GM21529 (cell line): Measurements from ENCODE around the gene LMBR1.

Source experiments
- ATAC-seq: cut with Tn5 transposase; IDR thresholded peaks from one replicate; pipeline ENCODE4 v1.9.1; 2021; ENCODE audit not compliant: unreplicated experiment

Gene LMBR1

GRCh38 chr7:156802214-156802613 lies 90.8 kb downstream of the LMBR1 start:
- ATAC-seq: no peak

- ATAC-seq: no peak
Measured at GRCh38 chr7:156795415-156795814, 97.6 kb downstream of the LMBR1 start.

- ATAC-seq: no peak
Measured at GRCh38 chr7:156793334-156793733, 99.6 kb downstream of the LMBR1 start.

GRCh38 chr7:156792611-156793010 lies 100.4 kb downstream of the LMBR1 start:
- no peak for ATAC-seq

- no peak for ATAC-seq
Measured at GRCh38 chr7:156791241-156791640, 101.7 kb downstream of the LMBR1 start.

GRCh38 chr7:156790264-156790663 lies 102.7 kb downstream of the LMBR1 start:
- no peak for ATAC-seq

- ATAC-seq: no peak
Measured at GRCh38 chr7:156785998-156786543, 106.9 kb downstream of the LMBR1 start.

GRCh38 chr7:156783864-156784263 lies 109.1 kb downstream of the LMBR1 start:
- ATAC-seq: peak; percentile 25

- no peak for ATAC-seq
Measured at GRCh38 chr7:156781972-156782371, 111.0 kb downstream of the LMBR1 start.

GRCh38 chr7:156780724-156781455 lies 112.1 kb downstream of the LMBR1 start:
- ATAC-seq: peak; percentile 92

- ATAC-seq: no peak
Measured at GRCh38 chr7:156778668-156779067, 114.3 kb downstream of the LMBR1 start.

- ATAC-seq: no peak
Measured at GRCh38 chr7:156778201-156778600, 114.8 kb downstream of the LMBR1 start.

GRCh38 chr7:156777364-156778069 lies 115.5 kb downstream of the LMBR1 start:
- no peak for ATAC-seq

- no peak for ATAC-seq
Measured at GRCh38 chr7:156776527-156776926, 116.5 kb downstream of the LMBR1 start.

GRCh38 chr7:156773966-156774365 lies 119.0 kb downstream of the LMBR1 start:
- ATAC-seq: no peak

GRCh38 chr7:156772725-156773124 lies 120.3 kb downstream of the LMBR1 start:
- ATAC-seq: no peak

GRCh38 chr7:156768698-156769472 lies 124.1 kb downstream of the LMBR1 start:
- no peak for ATAC-seq

- ATAC-seq: no peak
Measured at GRCh38 chr7:156766666-156767065, 126.3 kb downstream of the LMBR1 start.

- no peak for ATAC-seq
Measured at GRCh38 chr7:156765901-156766656, 126.9 kb downstream of the LMBR1 start.

GRCh38 chr7:156764766-156765165 lies 128.2 kb downstream of the LMBR1 start:
- no peak for ATAC-seq
